Omental fat pad (tissue), 4 donors: ENCODE data around the gene OR8B2. TPM values are rescaled to one million over a fixed set of nuclear protein-coding genes. Genes with fewer than 3 reads are reported as not detected.

Source experiments
- ATAC-seq: fragments of 150-250 bp; one replicate; pipeline ENCODE4 v1.9.1; 2016; ENCODE audit warnings: mild to moderate bottlenecking, moderate library complexity; ENCODE audit not compliant: low FRiP score
- DNase-seq: peaks from one replicate; pipeline ENCODE4 v3.0.0-alpha.2; 2019; ENCODE audit warnings: low spot score
- total RNA-seq, 4 donors: library from RNA; depleted of rRNA; stranded (reverse); fragments of >200 nt; gene quantifications; one replicate each; pipeline ENCODE4 v1.1.0, GENCODE V29; 2016
- TF ChIP-seq, protein P1 (sequence below), 3 donors: fragments of 450-650 bp; IDR thresholded peaks; one replicate each; pipeline ENCODE4 v1.5.1; 2016 to 2017; ENCODE audit warnings: antibody characterized with exemption in 3 of 3, mild to moderate bottlenecking in 3 of 3, moderate library complexity in 2 of 3

OR8B2 gene, protein sequence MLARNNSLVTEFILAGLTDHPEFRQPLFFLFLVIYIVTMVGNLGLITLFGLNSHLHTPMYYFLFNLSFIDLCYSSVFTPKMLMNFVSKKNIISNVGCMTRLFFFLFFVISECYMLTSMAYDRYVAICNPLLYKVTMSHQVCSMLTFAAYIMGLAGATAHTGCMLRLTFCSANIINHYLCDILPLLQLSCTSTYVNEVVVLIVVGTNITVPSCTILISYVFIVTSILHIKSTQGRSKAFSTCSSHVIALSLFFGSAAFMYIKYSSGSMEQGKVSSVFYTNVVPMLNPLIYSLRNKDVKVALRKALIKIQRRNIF
- total RNA-seq: not detected

DNA sequence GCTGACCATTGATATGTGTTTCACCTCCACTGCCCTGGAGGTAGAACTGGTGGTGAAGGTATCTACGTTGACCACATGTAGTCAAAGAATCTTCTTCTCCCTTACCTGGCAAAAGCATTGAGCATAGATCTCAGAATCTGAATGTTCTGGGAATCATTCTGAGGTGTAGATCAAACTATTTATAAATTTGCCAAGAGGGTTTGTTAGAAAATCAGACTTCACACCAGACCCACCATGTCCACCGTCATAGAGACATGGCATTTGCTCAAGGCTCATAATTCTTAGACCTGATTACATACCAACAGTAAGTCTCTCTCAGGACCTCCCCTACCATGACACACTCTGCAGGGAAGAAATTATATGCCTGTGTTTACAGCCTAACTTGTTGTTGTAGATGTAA, at the start of gene OR8B2:
TSS of gene OR8B2 (minus strand) at position 101 of the 400 bp plus-strand sequence. CDS start 1,156 bp downstream, outside the sequence.
- DNase-seq: no peak
- no peak for ATAC-seq
- TF ChIP-seq, protein P1, sequence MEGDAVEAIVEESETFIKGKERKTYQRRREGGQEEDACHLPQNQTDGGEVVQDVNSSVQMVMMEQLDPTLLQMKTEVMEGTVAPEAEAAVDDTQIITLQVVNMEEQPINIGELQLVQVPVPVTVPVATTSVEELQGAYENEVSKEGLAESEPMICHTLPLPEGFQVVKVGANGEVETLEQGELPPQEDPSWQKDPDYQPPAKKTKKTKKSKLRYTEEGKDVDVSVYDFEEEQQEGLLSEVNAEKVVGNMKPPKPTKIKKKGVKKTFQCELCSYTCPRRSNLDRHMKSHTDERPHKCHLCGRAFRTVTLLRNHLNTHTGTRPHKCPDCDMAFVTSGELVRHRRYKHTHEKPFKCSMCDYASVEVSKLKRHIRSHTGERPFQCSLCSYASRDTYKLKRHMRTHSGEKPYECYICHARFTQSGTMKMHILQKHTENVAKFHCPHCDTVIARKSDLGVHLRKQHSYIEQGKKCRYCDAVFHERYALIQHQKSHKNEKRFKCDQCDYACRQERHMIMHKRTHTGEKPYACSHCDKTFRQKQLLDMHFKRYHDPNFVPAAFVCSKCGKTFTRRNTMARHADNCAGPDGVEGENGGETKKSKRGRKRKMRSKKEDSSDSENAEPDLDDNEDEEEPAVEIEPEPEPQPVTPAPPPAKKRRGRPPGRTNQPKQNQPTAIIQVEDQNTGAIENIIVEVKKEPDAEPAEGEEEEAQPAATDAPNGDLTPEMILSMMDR (IDR thresholded peaks at IDR 0.05): no peak

DNA sequence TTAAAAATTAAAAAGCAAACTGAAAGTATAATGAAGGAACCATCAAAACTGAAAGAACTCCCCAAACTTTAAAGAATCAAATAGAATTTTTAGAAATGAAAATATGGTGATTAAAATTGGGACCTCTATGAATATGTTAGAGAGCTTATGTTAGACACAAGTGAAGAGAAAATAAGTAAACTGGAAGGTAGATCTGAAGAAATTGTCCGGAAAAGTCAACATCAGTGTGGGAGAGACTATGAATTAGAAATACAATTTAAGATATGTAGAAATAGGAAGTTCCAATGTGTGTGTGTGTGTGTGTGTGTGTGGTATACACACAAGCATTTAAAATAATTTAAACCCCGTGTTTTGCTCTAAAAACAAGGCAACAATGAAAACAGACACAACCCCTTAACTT, 45.3 kb upstream of the OR8B2 start:
- no peak for ATAC-seq
- DNase-seq: no peak
- TF ChIP-seq, protein P1 (IDR thresholded peaks at IDR 0.05): no peak

DNA sequence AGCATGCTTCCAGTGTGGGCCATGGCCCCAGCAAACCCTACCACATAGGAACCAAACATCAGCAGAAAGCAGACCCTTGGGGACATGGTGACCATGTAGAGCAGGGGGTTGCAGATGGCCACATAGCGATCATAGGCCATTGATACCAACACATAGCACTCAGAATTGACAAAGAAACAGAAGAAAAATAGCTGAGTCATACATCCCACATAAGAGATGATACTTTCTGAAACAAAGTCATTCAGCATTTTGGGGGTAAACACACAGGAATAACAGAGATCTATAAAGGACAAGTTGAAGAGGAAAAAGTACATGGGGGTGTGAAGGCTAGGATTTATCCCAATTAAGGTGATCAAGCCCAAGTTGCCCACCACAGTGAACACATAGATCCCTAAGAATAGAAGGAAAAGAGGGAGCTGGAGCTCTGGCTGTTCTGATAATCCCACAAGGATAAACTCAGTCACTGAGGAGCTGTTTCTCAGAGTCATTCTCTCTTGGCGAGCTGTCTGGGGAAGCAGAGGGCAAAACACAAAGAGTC, 40.2 kb upstream of the OR8B2 start, which contains the start of gene OR8B4:
TSS of gene OR8B4 (minus strand) at position 488 of the 538 bp plus-strand sequence. CDS start at position 488, 0 bp downstream.
- DNase-seq (no peak), ATAC-seq (no peak)

DNA sequence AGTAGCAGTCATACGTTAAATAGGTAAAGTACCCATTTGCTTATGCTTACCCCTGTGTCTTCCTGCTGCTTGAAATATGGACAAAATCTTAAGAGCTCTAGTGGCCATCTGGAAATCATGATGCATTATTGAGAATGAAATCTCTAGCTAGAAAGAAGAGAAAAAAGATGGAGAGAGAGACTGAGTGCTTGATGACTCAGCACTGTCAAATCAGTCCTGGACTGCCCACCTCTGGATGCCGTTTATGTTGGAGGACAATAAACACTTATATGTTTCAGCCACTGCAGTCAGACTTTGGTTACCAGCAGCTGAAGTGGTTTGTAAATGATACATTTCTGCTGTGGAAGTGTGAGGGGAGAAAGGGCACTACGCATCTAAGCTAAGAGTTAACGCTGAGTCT, 36.7 kb upstream of the OR8B2 start:
- ATAC-seq (no peak), DNase-seq (no peak)
- TF ChIP-seq, protein P1 (IDR thresholded peaks at IDR 0.05): no peak

More for the DNA sequence above, 40.2 kb upstream of the OR8B2 start, which contains the start of gene OR8B4:
- TF ChIP-seq, protein P1 (IDR thresholded peaks at IDR 0.05): no peak

DNA sequence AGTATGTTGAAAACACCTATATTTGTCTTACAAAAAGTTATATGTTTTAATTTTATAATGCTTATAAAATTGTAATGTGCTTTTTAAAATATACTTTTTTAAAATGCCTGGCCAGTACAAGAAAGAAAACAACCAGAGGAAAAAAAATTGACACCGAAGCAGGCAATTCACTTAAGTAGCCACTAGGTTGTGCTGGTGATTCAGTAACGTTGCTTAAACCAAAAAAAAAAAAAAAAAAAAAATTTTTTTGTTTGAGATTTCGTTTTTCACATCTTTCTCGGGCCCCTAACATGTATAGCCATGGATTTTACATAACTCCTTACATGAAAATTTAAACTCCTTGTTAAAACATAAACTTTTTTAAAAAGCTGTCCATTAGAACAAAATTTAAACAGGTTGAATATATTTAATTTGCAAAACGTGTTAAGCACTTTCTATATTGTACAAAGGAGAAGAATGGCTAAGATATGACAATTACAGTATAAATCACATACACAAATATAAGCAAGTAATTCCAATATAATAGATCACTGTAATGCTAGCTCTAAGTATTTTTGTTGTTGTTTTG, 31.1 kb upstream of the OR8B2 start:
- DNase-seq: no peak
- ATAC-seq: no peak
- TF ChIP-seq, protein P1 (IDR thresholded peaks at IDR 0.05): no peak

DNA sequence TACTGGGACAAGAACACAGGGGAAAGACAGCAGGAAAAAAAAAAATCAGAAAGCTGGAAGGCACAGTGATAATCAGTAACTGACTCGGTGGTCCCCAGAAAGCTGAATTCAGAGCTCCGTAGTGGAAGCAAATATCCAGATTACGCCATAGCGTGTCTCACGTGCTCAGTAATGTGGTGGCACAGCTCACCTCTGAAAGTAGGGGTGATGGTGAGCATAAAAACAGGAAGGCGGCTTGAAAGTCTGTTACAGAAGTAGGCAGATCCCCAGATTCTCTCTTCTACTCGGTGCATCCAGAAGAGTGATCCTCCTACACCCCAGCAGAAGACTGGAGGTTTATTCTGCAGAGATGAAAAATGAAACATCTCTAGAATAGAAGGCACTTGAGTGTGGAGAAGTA, 25.6 kb upstream of the OR8B2 start:
- TF ChIP-seq, protein P1 (IDR thresholded peaks at IDR 0.05): no peak
- DNase-seq: no peak
- ATAC-seq: no peak
